Activated CD8-positive, alpha-beta memory T cell treated with anti-CD3 and anti-CD28 coated beads for 1 hour (primary cell): Measurements from ENCODE around the gene AGBL5.

ENCODE experiments used
- DNase-seq, 2 donors: peaks; one replicate each; pipeline ENCODE4 v3.0.0-alpha.2; 2020; ENCODE audit warnings: low read depth in 1 of 2; ENCODE audit errors: extremely low read depth in 1 of 2

AGBL5 gene

DNA sequence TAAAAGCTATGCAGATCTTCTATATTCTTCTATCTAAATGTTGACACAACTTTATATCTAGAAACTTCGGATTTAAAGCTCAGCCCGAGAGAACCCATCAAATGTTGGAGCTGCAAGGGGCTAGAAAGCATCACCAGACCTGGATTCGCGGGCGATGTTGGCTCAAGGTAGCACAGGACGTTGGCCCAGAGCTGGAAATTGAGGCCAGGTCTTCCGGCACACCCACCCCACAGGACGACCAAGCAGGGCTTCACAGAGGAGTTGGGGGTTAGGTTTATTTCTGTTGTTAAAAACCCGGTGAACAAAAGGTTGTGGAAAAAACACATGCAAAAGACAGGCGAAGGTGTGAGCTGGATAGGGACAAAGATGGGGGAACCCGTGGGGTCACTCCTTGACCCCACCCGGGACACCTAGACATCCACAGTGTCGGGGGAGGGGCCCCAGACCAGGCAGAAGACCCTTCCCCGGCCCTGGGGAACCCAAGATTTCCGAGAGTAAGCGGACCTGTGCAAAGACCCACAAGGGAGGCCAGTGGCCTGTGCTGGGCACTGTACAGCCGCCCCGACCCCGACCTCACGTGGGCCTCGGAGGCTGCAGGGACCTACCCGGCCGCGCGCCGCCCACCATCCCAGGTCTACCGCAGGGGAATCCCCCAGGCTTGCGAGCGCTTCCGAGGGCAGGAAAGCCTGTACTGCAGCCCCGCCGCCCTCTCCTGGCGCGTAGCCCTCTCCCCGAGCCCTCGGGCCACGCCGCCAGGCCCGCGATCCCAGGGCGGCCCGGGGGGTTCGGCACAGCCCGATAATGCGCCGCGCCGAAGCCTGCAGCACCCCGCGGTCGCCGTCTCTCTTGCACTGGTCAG, 1.8 kb upstream of the AGBL5 start:
- DNase-seq, result peak in 1 of 2 donors; percentile 38

DNA sequence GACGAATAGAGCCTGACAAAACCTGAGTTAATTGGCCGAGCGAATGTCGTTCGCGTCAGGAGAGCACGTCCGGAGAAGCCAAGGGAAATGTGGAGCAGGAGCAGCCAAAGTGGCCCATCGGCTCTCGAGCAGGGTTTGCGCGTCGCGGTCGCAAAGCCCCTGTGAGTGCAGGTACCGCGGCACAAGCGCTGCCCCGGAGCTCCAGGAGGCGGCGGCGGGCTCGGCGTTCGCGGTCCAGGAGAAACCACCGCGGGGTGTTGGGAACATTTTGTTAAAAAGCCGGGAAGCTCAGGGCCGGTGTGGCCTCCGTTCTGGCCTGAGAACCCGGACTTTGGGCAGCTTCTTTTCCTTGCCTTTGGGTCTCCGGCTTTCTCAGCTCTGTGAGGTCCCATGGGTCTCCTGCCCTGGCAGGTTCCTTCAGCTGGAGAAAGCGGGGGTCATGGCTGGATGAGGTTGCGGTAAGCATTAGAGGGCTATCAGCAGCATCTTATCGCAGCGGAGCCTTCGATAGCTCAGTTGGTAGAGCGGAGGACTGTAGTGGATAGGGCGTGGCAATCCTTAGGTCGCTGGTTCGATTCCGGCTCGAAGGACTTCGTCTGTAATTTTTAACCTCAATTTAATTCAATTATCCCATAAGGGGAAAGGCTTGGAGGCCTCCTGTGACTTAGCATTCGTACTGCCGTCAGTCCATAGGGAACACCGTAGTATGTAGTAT, 1.0 kb upstream of the AGBL5 start:
- peak; percentile 74 to 75 for DNase-seq

DNA sequence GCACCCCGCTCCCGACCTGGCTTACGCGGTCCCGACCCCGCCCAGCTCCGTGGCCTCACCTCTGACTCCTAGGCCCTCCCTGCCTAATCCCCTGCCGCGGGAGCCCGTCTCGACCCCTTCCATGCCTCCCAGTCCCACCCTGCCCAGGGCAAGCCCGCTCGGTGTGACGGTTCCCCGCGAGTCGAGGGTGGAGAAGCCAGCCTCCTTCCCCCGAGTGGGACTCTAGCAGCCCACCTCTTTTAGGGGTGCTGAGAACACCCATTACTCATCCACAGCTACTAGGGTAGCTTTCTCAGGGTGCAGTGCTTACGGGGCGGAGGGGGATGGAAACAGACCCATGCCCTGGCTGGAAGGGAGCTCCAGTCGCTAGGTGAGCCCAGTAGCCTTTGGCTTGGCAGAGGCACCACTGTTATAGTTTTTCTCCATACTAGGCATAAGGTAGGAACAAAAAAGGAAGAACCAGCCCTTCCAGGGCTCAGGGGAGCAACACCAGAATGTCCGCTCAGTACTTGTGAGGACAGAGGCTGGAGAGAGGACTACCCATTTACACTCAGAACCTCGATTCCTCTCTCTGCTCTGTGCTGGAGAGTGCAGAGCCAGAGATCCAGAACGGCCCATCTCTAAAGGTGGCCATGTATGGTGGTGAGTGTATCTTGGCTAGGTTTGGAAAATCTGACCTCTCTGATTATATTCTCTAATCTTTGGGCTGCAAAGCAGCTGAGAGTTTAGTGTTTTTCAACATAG, 606 bp downstream of the AGBL5 start:
- DNase-seq, result no peak

DNA sequence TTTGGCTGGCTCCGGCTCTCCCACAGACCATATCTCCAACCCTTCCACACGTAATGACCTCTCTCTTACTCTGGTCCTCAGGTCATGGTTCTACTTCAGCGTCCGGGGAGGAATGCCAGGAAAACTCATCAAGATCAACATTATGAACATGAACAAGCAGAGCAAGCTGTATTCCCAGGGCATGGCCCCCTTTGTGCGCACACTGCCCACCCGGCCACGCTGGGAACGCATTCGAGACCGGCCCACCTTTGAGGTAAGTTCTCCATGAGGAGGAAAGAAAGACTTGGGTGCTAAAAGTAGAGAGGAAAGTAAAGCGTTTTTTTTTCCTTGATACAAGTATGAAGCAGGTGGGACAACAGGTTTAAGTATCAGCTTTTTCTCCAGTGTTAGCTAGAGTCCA, 1.9 kb downstream of the AGBL5 start:
- no peak for DNase-seq

DNA sequence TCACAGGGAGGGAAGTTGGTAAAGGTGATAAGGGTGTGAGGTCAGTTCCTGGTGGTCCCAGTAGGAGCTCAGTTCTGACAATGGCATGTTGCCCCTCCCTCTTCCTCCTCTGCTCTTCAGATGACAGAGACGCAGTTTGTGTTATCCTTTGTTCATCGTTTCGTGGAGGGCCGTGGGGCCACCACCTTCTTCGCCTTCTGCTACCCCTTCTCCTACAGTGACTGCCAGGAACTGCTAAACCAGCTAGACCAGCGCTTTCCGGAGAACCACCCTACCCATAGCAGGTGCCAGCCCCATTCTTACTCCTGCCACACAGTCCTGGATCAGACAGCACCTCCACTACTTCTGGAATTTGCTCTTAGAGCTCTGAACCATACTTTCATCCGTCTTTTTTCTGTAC, 2.3 kb downstream of the AGBL5 start:
- no peak for DNase-seq

DNA sequence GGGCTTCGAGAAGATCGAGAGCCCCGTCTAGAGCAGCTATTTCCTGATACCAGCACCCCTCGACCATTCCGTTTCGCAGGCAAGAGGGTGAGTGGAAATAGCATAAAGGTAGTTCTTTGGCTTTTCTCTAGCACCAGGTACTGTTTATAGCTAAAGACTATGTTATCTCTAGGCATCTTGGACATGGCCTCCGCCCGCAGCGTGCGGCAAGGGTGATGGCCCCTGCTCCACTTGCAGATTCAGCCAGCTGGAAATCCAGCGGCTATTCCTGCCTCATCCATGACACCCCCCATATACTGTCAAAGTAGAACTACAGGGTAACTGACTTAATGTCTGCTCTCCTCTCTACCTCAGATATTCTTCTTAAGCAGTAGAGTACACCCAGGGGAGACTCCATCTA, 3.3 kb downstream of the AGBL5 start:
- DNase-seq, result no peak

DNA sequence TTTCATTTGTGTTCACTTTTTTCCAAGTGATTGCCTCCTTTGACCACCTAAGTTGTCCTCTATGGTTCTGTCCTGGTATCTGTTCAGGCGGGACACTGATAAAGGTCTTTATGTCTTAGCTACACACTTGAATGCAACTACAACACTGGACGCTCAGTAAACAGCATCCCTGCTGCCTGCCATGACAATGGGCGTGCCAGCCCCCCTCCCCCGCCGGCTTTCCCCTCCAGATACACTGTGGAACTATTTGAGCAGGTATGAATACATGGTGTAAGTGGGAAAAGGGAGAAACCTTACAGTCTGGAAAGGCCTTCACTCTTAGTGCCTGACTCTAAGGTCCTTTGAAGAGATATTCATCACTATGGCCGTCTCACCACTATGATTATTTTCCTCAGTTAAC, 5.7 kb downstream of the AGBL5 start:
- DNase-seq, result no peak

DNA sequence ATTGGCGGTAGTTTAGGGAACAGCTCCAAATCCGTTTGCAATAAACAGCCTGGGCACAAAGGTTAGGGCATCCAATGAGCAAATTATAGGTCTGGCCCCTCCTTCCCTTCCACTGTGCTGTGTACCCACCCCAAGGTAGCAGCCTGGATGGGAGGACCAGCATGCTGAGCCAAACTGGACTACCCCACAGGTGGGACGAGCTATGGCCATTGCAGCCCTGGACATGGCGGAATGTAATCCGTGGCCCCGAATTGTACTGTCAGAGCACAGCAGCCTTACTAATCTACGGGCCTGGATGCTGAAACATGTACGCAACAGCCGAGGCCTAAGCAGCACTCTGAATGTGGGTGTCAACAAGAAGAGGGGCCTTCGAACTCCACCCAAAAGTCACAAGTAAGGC, 6.7 kb downstream of the AGBL5 start:
- DNase-seq, result no peak

DNA sequence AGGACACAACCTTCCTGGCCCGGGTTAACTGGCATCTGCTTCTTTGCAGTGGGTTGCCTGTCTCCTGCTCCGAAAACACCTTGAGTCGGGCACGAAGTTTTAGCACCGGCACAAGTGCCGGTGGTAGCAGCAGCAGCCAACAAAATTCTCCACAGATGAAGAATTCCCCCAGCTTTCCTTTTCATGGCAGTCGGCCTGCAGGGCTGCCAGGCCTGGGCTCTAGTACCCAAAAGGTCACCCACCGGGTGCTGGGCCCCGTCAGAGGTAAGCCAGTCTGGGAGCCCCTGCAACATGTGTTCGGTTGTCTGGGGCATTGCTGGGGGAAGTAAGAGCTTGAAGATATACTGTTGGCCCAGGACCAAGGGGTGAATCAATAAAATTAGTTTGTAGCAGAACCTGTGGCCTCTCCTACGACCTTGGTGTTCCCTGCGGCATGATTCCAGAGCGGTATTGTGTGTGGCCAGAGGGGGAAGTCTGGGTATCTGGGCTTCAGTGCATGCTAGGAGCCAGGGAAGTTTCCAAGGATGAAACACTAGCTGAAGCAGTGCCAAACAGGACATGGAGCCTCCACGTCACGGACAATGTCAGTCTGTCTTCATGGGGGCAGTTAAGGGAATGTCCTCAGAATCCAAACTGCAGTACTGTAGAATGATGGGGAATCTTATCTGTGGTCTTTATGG, 7.8 kb downstream of the AGBL5 start:
- DNase-seq, result no peak

DNA sequence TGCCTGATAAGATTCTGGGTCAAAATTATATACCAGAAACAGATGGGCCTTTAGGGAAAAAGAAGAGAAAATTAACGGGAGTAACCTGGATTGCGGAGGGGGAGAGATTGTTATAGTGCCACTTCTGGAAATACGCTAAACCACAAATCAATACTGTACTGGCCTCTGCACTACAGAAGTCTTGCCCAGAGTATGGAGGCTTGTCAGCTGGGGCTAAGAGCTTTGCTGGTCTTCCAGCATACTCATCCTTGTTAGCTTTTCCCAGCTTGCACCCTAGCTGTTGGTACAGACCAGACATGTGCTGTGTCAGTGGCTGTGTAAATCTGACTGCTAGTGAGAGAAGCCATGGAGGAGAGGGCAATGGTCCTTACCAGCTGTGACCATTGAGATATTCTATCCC, 8.9 kb downstream of the AGBL5 start:
- no peak for DNase-seq

DNA sequence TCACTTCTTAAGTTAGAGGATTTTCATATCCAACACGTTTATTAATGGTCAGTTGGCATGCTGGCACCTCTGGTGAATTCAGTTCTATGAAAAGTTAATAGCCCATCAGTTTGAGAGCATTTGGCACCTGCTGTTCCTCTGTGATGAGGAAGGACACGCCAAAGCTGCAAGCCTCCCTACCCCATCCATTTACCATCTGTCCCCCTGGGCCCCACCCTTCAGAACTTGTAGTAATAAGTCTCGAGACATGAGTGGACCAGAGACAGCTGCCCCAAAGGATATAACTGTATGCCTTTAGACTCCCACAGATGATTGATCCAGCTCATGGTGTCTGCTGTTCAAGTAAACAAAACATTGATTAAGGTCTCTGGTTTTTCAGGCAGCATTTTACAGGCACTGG, 13.7 kb downstream of the AGBL5 start:
- DNase-seq, result no peak

DNA sequence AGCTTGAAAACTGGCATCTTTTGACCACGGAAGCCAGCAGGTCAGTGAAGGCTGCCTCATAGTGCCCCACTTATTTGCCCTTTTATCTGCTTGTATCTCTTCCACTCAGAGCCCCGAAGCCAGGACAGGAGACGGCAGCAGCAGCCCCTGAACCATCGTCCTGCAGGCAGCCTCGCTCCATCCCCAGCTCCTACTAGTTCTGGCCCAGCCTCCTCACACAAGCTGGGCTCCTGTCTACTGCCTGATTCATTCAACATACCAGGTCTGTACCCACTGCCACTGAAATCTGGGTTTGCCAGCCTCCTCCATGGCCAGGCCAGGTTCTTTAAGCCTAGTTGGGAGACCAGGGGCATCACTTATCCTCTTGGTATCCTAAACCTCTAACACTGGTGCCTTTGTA, 15.9 kb downstream of the AGBL5 start:
- DNase-seq, result no peak

DNA sequence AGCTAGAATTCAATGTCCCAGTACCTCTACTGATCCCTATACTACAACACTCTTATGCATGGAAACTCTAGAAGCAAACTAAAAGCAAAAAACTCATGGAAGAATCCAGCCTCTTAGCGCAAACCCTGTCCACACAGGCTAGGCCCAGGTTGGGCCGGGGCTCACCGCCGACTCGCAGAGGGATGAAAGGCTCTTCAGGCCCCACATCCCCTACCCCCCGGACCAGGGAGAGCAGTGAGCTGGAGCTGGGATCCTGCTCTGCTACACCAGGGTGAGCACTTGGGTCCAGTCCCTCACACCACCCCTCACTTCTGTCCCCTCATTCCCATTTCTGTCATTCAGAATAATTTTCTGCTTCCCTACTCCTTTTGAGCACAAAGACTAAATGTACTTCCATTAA, 18.0 kb downstream of the AGBL5 start:
- DNase-seq, result no peak

DNA sequence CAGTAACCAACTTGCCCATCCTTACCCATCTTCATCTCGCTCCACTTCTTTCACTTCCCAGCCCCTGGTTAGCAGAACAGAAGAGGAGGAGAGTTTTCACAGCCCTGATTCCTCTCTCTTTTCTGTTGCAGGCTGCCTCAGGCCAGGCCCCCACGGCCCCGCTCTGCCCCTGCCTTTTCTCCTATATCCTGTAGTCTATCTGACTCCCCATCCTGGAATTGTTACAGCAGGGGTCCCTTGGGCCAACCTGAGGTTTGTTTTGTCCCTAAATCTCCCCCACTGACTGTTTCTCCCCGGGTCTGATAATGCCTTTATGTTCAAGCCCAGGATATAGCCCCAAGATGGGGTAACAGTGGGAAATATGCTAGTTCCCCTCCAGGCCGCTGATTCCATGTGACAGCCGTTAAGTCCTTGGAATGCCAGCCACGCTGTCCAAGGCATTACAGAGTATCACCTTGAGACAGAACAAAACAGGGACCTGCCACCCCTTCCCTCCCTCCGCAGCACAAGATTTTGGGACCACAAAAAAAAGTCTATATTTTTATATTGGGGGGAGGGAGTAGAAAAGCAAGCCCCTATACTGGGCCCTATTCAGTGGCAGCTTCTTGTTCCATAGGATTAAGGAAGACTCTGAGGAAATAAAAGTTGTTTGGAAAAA, 18.6 kb downstream of the AGBL5 start:
- no peak for DNase-seq

DNA sequence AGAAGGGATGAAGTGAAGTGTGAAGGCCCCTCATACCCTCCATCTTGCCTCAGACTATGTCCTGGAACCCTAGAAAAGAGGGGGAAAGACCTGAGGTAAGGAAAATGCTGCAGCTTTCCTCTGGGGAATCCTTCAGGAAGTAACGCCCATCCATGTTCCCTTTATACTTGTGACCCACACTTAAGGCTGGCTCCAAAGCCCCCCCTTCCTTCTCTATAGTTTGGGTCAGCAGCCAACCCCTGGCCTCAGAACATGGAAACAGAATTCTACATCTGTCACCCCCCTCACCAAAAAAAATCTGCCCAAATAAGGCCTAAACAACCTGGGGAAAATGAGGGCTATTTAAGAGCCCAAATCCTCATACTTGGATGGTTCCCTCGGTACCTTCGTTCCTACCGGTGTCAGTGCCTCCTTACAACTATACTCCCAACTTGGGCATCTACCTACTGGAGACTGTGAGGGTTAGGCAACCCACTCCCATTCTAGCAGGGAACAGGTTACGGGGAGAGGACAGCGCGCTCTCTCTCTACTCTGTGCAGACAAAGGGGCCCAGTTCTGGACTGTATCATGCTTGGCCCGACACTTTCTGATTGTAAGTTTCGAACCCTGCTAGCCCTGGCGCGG, 19.3 kb downstream of the AGBL5 start:
- DNase-seq, result no peak

DNA sequence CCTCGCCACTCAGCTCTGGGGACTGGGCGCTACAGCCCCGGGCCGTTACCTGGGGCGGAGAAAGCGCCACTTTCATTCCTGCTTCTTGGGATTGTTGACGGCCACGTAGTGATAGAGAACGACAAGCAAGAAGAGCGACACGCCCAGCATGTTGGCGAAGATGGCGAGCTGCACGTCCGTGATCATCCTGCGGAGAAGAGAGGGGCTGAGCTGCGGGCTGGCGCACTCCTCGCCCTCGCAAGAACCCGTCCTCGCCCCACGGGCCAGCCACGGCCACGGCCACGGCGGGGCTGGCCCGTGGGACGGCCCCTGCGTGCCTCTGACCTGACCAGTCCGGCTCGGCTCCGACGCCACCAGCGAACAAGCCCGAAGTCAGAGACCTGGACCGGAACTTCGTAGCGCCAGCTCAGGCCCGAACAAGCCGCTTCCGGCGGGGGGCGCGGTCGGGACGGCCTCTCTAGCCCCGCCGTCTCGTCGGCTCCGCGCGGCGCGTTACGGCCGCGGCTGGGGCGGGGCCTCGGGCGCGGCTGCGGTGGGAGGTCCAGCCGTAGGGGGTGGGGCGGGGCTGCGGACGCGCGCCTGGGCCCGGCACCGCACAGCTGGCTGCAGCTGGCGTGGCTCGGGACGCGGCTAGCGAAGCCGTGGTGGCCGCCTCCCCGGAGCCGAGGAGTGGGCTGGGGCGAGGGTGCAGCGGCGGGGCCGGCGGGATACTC, 20.0 kb downstream of the AGBL5 start, which contains the start of gene OST4:
OST4 (minus strand) TSS at position 378 of the 713 bp plus-strand sequence.
- peak; percentile 57 to 81 for DNase-seq

DNA sequence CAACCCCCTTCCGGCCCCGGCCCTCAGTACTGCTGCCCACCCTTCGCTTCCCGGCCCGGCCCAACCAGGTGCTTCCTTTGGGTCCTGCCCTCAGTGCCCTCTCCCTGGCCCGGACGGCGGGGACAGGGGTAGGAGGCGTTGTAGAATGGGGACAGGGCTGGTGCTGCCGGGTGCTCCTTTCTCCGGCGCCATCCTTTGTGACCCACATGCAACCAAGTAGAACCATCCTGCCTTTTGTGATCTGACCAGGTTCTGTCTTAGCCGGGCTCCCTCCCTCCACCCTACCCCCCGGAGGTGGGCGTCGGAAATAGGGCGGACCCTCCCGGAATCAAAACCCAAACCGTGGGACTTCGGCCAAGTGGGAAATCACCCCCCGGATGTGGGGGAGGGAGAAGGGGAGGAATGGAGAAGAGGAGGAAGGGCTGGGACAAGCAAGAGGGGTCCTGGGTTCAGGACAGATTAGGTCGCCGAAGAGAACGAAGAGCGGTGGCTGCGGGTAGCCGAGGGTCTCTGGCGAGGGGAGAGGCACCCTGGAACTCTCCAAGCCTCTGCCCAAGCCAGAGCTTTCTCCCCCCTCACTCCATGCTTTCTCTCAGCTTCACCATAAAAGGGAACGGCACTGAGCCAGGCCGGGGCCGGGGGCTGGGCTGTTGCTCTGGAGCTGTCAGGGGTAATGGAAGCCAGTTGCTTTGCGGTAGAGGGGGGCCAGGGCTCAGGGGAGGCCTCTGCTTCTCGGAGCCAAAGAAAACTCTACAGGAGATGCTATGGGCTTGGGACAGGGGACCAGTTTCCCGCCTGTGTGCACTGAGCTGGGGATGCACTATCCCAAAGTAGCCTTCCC, 20.7 kb downstream of the AGBL5 start:
- DNase-seq, result no peak

DNA sequence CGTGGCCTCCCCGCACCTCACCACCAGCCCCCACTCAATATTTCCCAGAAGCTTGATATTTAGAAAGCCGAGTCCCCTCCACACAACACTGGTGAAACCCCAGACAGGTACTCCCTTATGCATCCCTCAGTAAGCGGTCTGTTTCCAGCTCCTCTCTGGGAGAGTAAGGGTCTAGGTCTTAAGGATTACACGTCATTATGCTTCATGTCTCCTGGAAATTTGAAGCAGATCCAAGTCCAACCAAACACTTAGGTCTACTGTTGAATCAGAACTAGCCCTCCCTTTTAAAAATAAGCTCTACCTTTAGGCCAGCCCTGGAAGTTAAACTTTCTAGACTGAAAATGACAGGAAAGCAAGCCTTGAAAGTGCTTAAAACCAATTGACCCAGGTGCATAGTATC, 21.5 kb downstream of the AGBL5 start:
- DNase-seq, result no peak

DNA sequence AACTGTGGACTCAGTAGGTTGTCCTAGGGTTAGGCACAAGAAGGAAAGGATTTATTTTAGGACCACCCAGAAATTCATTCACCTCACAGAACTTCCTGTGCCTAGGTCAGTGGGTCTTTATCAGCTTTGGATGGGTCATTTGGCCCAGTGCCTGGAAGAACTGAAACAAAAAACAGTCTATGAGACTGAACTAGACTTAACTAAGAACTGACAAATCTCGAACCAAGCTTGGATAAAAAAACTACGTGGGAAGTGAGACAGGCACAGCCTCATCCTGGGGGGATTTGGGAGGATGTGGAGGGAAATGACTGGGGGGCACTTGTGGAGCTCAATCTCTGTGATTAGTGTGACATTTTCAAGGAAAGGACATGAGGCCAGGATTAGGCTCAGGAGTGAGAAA, 22.3 kb downstream of the AGBL5 start:
- no peak for DNase-seq
